ENCODE measurements around the gene FRMD4B.

The FRMD4B gene

DNA sequence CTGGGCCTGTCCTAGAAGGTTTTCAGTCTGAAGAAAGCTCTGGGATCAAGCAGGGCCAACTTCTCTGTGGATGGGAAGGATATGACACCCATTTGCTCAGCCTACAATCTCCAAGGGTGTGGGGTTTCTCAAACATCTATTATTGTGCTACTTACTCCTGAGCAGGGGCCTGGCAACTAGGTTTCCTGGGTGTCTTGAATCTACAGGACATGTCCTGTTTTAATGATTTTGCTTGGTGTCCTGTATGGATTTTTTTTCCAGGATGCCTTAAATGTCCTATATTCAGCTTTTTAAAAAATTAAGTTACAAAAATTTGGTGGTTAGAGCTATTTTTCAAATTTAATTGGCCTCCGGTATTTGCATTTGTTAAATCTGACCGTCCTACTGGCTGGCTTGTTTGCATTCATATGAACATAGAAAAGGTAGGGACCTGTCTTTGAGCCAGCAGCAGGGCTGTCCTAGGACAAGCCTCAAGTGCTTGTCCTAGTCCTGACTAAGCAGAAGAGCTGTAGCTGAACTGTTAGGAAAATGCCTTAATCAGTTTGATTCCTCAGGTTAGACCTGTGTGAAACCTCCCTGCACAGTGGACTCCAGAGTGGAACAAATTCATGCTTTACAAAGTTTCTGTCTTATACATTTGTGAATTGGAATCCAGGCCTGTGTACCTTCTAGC lies 223.4 kb downstream of the FRMD4B start:
- H3K9ac ChIP-seq (ENCODE audit: low read depth, low read length) = no peak overlapping the region
- no peaks in the 10 kb centered on the region for H3K27me3 ChIP-seq (ENCODE audit: insufficient read depth, low read length)
- H3K4me1 ChIP-seq (ENCODE audit: insufficient read depth, low read length) = no peaks in the 10 kb centered on the region; the same call in 1 of the 2 replicates
- no peak overlapping the region for H3K4me3 ChIP-seq (ENCODE audit: low read length)
- H3K27ac ChIP-seq (ENCODE audit: low read depth, low read length) = no peak overlapping the region
- H3K36me3 ChIP-seq (ENCODE audit: insufficient read depth, low read length) = no peaks in the 10 kb centered on the region
- H3K9me3 ChIP-seq (ENCODE audit: insufficient read depth, low read depth, low read length) = no peaks in the 10 kb centered on the region
- 76% methylated on average over 2 of the region's 2 CpGs for WGBS

DNA sequence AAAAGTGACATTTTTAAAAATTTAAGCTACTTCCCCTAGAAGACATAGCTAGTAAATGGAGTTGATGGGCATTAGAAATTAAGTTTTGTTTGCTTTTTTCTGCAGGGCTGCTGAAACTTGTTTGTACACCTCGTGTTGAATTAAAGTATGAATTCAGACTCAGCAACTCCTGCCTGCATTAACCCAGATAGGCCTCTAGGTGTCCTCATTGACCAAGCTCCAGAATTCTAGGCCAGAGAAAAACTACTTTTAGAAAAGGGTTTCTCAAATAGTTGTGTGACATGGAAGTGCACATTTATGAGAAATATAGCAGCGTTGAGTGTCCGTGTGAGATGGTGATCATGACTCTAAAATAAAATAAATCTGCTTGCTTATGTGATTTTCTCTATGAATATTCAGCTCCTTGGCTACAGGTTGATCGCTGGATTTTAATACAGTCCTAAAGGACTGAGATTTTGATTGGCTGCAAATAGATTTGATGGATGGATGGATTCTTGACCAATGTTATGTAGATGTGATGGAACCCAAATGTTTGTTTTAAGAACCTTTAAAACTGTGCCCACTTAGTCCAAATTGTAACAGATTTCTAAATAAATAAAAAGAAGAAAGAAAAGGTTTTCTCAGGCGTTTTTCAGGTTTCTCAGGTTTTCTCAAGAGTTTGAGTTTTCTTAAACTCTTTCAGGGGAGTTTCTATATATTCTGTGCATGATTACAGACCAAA lies 224.1 kb downstream of the FRMD4B start:
- Histone ChIP-seq H3K4me3 (ENCODE audit: low read length) (no peak overlapping the region), H3K4me1 (ENCODE audit: insufficient read depth, low read length) (no peaks in the 10 kb centered on the region; the same call in 1 of the 2 replicates), H3K9me3 (ENCODE audit: insufficient read depth, low read depth, low read length) (no peaks in the 10 kb centered on the region), H3K27me3 (ENCODE audit: insufficient read depth, low read length) (no peaks in the 10 kb centered on the region), H3K36me3 (ENCODE audit: insufficient read depth, low read length) (no peaks in the 10 kb centered on the region), H3K27ac (ENCODE audit: low read depth, low read length) (no peak overlapping the region), H3K9ac (ENCODE audit: low read depth, low read length) (no peak overlapping the region)
- 44% methylated on average over 5 of the region's 5 CpGs for WGBS

DNA sequence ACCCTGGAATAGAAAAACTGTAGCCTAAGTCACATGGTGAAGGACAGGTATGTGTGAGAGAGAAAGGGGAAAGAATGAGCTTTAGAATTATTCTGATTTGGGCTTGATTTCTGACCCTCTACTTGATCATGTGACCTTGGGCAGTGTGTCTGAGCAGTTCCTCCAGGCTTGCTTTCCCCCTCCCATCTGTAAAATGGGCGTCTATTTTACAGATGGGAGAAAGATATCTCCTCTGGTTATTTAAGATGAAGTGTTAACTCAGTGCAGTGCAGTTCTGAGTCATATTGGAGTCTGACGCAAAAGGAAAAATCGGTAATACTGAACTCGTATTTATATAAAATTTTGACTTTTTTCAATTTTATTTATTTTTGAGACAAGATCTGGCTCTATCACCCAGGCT lies 225.4 kb downstream of the FRMD4B start:
- no peak overlapping the region for H3K9ac ChIP-seq (ENCODE audit: low read depth, low read length)
- H3K36me3 ChIP-seq (ENCODE audit: insufficient read depth, low read length) = no peaks in the 10 kb centered on the region
- H3K27me3 ChIP-seq (ENCODE audit: insufficient read depth, low read length) = no peaks in the 10 kb centered on the region
- no peak overlapping the region for H3K4me3 ChIP-seq (ENCODE audit: low read length)
- no peaks in the 10 kb centered on the region for H3K9me3 ChIP-seq (ENCODE audit: insufficient read depth, low read depth, low read length)
- no peak overlapping the region for H3K27ac ChIP-seq (ENCODE audit: low read depth, low read length)
- 98% methylated on average over 4 of the region's 4 CpGs for WGBS
- H3K4me1 ChIP-seq (ENCODE audit: insufficient read depth, low read length) = no peaks in the 10 kb centered on the region; the same call in 1 of the 2 replicates

DNA sequence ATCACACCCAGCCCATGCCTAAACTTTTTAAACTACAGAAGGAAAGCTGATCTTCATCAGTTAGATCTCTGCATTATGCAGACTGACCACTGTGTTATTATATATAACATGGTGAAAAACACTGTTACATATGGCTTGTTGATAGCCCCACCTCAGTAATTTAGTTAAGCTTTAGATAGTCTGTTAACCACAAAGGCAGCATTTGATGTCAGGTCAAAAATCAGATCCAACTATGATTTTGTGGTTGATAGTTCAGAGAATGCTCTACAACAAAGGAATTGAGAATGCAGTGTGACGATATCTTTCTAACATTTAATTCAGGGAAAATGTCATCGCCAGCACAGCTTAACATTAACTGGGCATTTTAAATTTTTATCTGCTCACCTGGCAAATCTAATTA lies 225.8 kb downstream of the FRMD4B start:
- H3K27ac ChIP-seq (ENCODE audit: low read depth, low read length) = no peak overlapping the region
- no peak overlapping the region for H3K4me3 ChIP-seq (ENCODE audit: low read length)
- H3K9me3 ChIP-seq (ENCODE audit: insufficient read depth, low read depth, low read length) = no peaks in the 10 kb centered on the region
- no peaks in the 10 kb centered on the region for H3K4me1 ChIP-seq (ENCODE audit: insufficient read depth, low read length)
- no peak overlapping the region for H3K9ac ChIP-seq (ENCODE audit: low read depth, low read length)
- no peaks in the 10 kb centered on the region for H3K36me3 ChIP-seq (ENCODE audit: insufficient read depth, low read length)
- WGBS = 92% methylated on average over 2 of the region's 2 CpGs
- no peaks in the 10 kb centered on the region for H3K27me3 ChIP-seq (ENCODE audit: insufficient read depth, low read length)

DNA sequence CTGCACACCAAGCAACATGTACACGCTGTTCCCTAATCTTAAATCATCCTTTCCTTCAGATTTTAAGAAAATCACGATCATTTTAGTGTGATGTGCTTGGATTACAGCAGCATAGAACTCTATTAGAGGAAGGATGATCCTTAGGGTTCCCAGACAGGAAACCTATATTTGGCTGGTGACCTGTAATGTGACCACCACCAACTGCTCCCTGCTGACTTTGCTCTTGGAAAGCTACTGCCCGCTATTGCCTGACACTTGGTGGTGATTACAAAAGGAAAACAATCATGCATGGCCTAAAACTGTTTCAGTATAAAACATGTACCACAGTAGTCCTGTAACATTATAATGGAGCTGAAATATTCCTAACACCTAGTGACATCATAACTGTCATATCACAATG lies 236.3 kb downstream of the FRMD4B start:
- Histone ChIP-seq H3K36me3 (ENCODE audit: insufficient read depth, low read length) (no peaks in the 10 kb centered on the region), H3K9me3 (ENCODE audit: insufficient read depth, low read depth, low read length) (no peaks in the 10 kb centered on the region), H3K4me3 (ENCODE audit: low read length) (no peak overlapping the region), H3K27me3 (ENCODE audit: insufficient read depth, low read length) (peaks cover 10% of the 10 kb centered on the region), H3K27ac (ENCODE audit: low read depth, low read length) (no peak overlapping the region), H3K9ac (ENCODE audit: low read depth, low read length) (no peak overlapping the region), H3K4me1 (ENCODE audit: insufficient read depth, low read length) (0 out of 2 replicates have a peak, but pooled peaks cover 6% of the 10 kb centered on the region)
- 83% methylated on average over 2 of the region's 3 CpGs for WGBS

DNA sequence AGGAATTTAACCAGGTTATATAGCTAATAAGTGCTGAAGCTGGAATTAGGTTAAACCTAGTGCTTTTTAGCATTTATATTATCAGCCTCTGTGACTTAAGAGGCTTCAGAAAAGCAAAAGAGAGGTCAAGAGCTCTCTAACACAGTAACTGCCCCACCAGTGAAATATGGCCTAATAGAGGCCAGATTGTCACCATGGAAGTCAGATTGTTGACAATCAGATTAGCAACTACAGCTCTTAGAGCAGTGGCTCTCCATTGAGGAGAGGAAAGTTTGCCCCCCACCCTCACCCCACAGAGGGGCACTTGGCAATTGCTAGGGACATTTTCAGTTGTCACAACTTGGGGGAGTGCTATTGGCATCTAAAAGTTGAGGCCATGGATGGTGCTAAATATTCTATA lies 240.2 kb downstream of the FRMD4B start:
- Histone ChIP-seq H3K27ac (ENCODE audit: low read depth, low read length) (no peak overlapping the region), H3K4me3 (ENCODE audit: low read length) (no peak overlapping the region), H3K9me3 (ENCODE audit: insufficient read depth, low read depth, low read length) (no peaks in the 10 kb centered on the region), H3K4me1 (ENCODE audit: insufficient read depth, low read length) (0 out of 2 replicates have a peak, but pooled peaks cover 11% of the 10 kb centered on the region), H3K9ac (ENCODE audit: low read depth, low read length) (no peak overlapping the region), H3K27me3 (ENCODE audit: insufficient read depth, low read length) (peaks cover 36% of the 10 kb centered on the region), H3K36me3 (ENCODE audit: insufficient read depth, low read length) (no peaks in the 10 kb centered on the region)

DNA sequence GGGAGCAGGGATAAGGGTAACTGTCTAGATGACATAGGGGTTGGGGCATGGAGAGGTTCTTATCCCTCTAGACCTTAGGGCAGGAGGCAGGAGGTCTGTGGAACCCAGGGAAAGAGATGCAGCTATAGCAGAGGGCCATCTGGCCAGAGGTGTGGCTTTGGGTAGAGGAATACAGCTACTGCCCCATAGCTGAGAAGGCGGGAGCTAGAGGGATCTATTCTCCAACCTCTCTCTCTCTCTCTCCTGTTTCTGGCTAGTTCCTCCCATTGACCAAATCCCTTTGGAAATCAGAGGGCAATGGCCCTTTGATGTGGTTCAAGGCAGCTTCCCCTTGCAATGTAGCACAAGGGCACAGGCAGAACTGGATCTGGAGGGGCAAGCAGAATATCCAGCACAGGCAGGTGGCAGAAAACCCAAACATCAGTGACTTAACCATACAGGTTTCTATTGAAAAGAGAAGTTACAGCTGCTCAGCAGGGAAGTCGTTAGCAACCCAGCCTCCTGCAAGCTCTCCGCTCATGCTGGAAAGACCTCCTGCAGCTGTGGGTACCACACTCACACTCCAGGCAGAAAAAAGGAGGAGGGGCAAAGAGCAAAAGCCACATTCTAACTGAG lies 241.2 kb downstream of the FRMD4B start:
- H3K27ac ChIP-seq (ENCODE audit: low read depth, low read length) = no peak overlapping the region
- 5% methylated on average over 3 of the region's 3 CpGs for WGBS
- H3K4me1 ChIP-seq (ENCODE audit: insufficient read depth, low read length) = 0 out of 2 replicates have a peak, but pooled peaks cover 11% of the 10 kb centered on the region
- H3K27me3 ChIP-seq (ENCODE audit: insufficient read depth, low read length) = peaks cover 36% of the 10 kb centered on the region
- no peaks in the 10 kb centered on the region for H3K9me3 ChIP-seq (ENCODE audit: insufficient read depth, low read depth, low read length)
- H3K9ac ChIP-seq (ENCODE audit: low read depth, low read length) = no peak overlapping the region
- no peaks in the 10 kb centered on the region for H3K36me3 ChIP-seq (ENCODE audit: insufficient read depth, low read length)
- H3K4me3 ChIP-seq (ENCODE audit: low read length) = no peak overlapping the region

DNA sequence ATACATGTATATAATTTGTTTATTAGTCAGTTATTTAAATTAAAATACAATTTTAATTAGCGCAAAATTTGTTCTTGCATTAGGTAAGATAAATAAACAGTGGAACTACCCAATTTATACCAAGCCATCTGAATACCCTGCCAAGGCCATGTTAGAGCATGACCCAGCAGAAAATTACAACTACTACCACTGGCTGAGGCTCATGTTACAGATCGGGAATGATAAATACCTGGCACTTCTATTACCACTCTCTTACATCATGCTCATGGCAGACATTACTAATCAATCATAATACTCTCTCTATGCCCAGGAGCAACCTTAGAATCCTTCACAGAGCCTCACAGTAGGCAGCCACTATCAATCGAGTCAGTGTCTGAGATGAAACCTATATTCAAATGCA lies 242.3 kb downstream of the FRMD4B start:
- Histone ChIP-seq H3K9me3 (ENCODE audit: insufficient read depth, low read depth, low read length) (no peaks in the 10 kb centered on the region), H3K27ac (ENCODE audit: low read depth, low read length) (no peak overlapping the region), H3K4me1 (ENCODE audit: insufficient read depth, low read length) (0 out of 2 replicates have a peak, but pooled peaks cover 11% of the 10 kb centered on the region), H3K36me3 (ENCODE audit: insufficient read depth, low read length) (no peaks in the 10 kb centered on the region), H3K9ac (ENCODE audit: low read depth, low read length) (no peak overlapping the region), H3K4me3 (ENCODE audit: low read length) (no peak overlapping the region), H3K27me3 (ENCODE audit: insufficient read depth, low read length) (peaks cover 36% of the 10 kb centered on the region)
- 81% methylated on average over 2 of the region's 3 CpGs for WGBS

DNA sequence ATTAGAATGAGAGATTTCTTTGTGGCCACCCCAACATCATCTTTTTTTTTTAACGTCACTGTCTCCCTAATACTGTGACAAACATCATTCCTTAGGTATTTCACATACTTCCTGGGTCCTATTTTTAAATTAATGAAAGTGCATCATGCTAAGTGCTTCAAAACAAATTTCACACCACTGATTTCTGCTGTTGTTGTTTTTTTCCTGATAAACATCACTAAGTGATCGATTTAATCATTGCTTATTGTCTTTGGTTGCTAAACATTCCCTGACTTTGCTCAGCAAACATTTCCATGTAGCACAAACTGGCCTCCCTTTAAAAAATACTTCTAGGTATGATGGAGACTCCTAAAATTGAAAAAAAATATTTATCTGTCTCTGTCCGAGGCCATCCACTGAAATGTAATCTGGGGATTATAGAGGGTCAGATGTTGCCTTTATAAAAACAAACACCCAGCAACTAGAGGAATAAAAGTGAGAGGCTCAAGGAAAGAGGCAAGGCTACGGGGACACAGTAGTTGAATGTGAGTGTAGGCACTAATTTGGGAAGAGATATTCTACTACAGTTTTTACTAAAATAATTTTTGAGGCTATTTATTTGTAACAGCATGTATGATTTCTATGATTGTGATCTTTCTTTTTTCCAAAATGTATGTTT lies 243.0 kb downstream of the FRMD4B start:
- WGBS = 100% methylated on average over 3 of the region's 4 CpGs
- Histone ChIP-seq H3K36me3 (ENCODE audit: insufficient read depth, low read length) (no peaks in the 10 kb centered on the region), H3K27me3 (ENCODE audit: insufficient read depth, low read length) (peaks cover 36% of the 10 kb centered on the region)

DNA sequence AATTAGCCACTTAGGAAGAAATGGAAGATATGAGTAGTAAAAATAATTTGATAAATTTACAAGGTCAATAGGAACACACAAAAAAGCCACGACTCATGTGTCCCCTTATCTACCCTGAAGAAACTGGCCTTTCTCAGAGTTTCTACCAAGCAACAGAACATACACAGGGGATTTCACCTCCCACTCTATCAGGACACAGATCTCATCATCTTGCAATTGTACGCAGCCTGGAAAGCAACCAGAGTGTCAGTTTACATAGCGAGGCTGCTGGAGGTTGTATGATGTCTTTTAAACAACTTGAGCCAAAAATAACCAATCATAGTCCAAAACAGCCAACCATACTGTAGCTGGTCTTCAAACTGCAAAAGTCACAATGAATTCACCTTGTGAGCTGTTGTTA lies 243.8 kb downstream of the FRMD4B start:
- H3K4me1 ChIP-seq (ENCODE audit: insufficient read depth, low read length) = 0 out of 2 replicates have a peak, but pooled peaks cover 11% of the 10 kb centered on the region
- no peak overlapping the region for H3K9ac ChIP-seq (ENCODE audit: low read depth, low read length)
- WGBS = 80% methylated on average over 2 of the region's 3 CpGs
- H3K27ac ChIP-seq (ENCODE audit: low read depth, low read length) = no peak overlapping the region
- H3K4me3 ChIP-seq (ENCODE audit: low read length) = no peak overlapping the region
- no peaks in the 10 kb centered on the region for H3K36me3 ChIP-seq (ENCODE audit: insufficient read depth, low read length)
- no peaks in the 10 kb centered on the region for H3K9me3 ChIP-seq (ENCODE audit: insufficient read depth, low read depth, low read length)
- peaks cover 36% of the 10 kb centered on the region for H3K27me3 ChIP-seq (ENCODE audit: insufficient read depth, low read length)

More for the DNA sequence above, 243.0 kb downstream of the FRMD4B start:
- Histone ChIP-seq H3K4me3 (ENCODE audit: low read length) (no peak overlapping the region), H3K27ac (ENCODE audit: low read depth, low read length) (no peak overlapping the region), H3K9me3 (ENCODE audit: insufficient read depth, low read depth, low read length) (no peaks in the 10 kb centered on the region), H3K9ac (ENCODE audit: low read depth, low read length) (no peak overlapping the region), H3K4me1 (ENCODE audit: insufficient read depth, low read length) (0 out of 2 replicates have a peak, but pooled peaks cover 11% of the 10 kb centered on the region)

DNA sequence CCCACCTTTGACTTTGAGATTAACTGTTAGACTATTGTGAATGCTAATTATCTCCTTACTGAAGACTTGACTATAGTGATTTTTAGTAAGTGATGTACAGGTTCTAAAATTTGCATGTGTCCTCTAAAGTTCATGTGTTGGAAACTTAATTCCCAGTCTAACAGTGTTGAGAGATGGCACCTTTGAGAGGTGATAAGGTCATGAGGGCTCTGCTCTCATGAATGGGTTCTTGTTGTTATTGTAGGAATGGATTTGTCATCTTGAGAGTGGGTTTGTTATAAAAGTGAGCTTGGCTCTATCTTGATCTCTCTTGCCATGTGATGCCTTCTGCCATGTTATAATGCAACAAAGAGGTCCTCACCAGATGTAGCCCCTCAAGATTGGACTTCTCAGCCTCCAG lies 244.6 kb downstream of the FRMD4B start:
- no peak overlapping the region for H3K27ac ChIP-seq (ENCODE audit: low read depth, low read length)
- no peaks in the 10 kb centered on the region for H3K36me3 ChIP-seq (ENCODE audit: insufficient read depth, low read length)
- H3K9me3 ChIP-seq (ENCODE audit: insufficient read depth, low read depth, low read length) = no peaks in the 10 kb centered on the region
- no peak overlapping the region for H3K9ac ChIP-seq (ENCODE audit: low read depth, low read length)
- no peak overlapping the region for H3K4me3 ChIP-seq (ENCODE audit: low read length)
- peaks cover 36% of the 10 kb centered on the region for H3K27me3 ChIP-seq (ENCODE audit: insufficient read depth, low read length)
- H3K4me1 ChIP-seq (ENCODE audit: insufficient read depth, low read length) = 0 out of 2 replicates have a peak, but pooled peaks cover 11% of the 10 kb centered on the region

All from HUES64 (cell line).